GM12864 (cell line): Measurements from ENCODE around the gene HLX.

Experiments used
- DNase-seq: peaks from one replicate; pipeline ENCODE4 v3.0.0-alpha.2; 2011; ENCODE audit warnings: low read depth
- H3K4me3 ChIP-seq: 2 replicates; pipeline ENCODE4 v1.5.1; 2011; ENCODE audit warnings: mild to moderate bottlenecking, low read depth, low read length, control low read depth
- TF ChIP-seq, protein P1 (sequence below): IDR thresholded peaks from 2 replicates; pipeline ENCODE4 v1.5.1; 2011; ENCODE audit warnings: low read depth, mild to moderate bottlenecking, moderate library complexity, low read length, control low read depth, inconsistent platforms; ENCODE audit errors: missing control alignments

The HLX gene

GRCh38 chr1:220922951-220923350 lies 43.7 kb downstream of the HLX start:
- no peak overlapping the region for H3K4me3 ChIP-seq
- DNase-seq, result no peak

DNA sequence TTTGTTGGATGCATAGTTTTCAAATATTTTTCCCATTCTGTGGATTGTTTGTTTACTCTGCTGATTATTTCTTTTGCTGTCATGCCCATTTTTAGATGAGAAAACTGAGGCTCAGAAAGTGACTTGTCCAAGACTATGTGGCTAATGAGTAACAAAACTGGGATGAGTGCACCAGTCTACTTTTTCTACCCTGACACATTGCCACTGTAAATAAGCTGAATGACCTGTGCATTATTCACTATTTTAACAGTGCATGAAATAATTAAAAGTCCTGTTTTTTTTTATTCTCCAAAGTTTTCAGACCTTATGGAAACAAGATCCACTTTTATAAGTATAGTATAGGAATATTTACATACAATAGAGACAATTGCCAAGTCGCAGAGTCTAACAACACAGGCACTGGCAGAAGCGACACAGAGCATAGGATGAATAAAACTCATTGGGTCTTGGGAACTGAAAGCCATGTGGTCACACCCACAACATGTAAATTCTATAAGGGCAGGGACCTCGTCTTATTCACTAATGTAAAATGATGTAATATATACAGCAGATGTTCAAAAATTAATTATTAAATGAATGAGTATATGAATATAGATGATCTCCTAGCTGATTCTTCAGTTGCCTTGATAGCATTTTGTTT lies 45.2 kb downstream of the HLX start:
- H3K4me3 ChIP-seq, result no peak overlapping the region
- no peak for DNase-seq
- TF ChIP-seq, protein P1, sequence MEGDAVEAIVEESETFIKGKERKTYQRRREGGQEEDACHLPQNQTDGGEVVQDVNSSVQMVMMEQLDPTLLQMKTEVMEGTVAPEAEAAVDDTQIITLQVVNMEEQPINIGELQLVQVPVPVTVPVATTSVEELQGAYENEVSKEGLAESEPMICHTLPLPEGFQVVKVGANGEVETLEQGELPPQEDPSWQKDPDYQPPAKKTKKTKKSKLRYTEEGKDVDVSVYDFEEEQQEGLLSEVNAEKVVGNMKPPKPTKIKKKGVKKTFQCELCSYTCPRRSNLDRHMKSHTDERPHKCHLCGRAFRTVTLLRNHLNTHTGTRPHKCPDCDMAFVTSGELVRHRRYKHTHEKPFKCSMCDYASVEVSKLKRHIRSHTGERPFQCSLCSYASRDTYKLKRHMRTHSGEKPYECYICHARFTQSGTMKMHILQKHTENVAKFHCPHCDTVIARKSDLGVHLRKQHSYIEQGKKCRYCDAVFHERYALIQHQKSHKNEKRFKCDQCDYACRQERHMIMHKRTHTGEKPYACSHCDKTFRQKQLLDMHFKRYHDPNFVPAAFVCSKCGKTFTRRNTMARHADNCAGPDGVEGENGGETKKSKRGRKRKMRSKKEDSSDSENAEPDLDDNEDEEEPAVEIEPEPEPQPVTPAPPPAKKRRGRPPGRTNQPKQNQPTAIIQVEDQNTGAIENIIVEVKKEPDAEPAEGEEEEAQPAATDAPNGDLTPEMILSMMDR, result no peak

More at GRCh38 chr1:220922951-220923350, 43.7 kb downstream of the HLX start:
- TF ChIP-seq, protein P1, result no peak

DNA sequence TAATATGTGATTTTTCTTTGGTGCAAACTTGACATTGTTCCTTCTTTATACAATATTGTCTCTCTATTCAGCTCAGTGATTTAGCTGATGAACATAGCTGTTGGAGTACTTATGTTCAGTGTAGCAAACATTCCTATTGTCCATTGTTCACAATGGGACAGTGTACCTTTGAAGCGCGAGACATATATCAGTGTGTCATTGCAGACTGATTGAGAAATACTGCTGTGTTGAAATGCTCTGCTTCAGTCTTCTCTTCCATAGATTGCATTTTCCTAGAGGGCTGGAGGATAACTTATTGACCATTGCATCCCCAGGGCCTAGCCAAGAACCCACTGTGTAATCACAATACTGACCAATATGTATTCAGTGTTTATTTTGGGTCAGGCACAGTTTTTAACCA lies 46.5 kb downstream of the HLX start:
- no peak overlapping the region for H3K4me3 ChIP-seq
- no peak for DNase-seq
- TF ChIP-seq, protein P1, result no peak

DNA sequence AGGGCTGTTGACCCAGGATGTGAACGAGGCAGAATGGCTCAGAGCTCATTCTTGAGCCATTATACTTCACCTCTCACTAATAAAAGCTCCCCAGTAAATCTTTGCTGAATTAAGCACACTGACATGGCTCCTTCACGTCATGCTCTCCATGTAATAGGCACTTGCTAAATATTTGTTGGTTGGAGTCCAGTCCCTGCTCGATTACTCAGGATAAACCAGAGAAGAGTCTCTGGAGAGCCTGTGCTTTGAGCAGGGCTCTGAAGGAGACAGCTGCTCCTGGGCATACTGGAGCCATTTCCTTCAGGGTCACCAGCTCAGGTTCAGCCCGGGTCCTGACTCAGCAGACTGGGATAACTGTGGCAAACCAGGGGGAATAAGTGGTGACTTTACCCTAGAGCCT lies 46.9 kb downstream of the HLX start:
- DNase-seq, result no peak
- TF ChIP-seq, protein P1, result no peak

DNA sequence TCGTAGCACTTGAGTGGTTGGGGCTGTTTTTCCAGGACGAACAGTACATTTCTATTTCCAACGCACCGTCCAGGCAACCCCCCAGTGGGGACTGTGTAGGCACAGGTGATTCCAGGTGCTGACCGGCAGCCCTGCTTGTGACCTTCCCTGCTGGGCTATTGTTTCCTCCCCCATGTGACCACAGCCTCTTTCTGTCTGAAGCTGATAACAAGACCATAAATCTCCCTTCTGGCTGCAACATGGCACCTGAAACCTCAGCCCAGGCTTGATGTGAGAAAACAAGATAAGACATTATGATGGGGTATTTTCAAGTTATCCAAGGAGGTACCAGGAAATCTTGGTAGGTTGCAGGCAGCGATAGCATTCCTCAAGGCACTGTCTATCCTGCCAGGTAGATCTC lies 48.2 kb downstream of the HLX start:
- DNase-seq, result no peak

More for the DNA sequence above, 46.9 kb downstream of the HLX start:
- no peak overlapping the region for H3K4me3 ChIP-seq

DNA sequence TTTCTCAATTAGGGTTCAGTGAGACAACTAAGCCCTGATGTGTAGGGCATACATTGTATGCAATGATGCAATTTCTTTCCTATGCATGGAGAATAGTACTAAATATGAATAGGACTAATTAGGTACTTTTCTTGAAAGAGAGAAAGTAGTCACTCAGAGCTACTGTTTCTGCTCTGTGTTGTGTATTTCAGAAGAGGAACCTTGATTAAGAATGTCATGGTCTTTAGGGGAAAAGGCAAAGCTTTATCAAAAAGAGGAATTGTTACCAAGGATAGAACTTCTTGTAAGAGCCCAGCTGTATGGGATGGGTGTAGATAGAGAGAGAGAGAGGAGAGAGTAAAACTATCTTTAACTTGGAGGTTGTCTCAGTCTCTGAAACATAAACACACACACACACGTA lies 49.1 kb downstream of the HLX start:
- TF ChIP-seq, protein P1, result no peak
- DNase-seq, result no peak
- no peak overlapping the region for H3K4me3 ChIP-seq

More for the DNA sequence above, 48.2 kb downstream of the HLX start:
- TF ChIP-seq, protein P1, result no peak
- H3K4me3 ChIP-seq, result no peak overlapping the region

DNA sequence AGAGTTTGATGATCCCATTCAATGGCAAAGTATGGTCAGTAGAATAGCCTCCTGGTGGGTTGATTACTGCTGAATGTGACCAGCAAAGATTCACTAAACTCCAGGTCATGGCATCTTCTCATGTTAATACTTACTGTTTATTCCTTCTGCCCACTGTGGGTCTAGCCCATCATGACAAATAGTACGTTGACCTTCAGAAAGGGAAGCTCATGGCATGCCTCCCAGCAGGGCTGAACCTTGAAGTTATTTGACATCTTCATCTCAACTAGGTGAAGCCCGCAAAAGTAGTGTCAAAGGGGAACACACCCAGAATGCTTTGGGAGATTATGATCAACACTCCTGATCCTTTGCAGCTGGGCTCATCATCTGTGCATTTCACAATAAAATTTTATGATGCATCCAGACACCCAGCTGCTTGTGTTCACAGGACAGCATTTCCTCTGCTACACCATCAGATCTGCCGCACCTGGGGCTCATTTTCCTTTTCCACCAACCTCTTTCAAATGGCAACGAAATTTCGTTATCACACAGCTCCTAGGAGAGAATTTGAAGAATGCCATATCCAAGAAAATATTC lies 49.6 kb downstream of the HLX start:
- TF ChIP-seq, protein P1, result no peak
- DNase-seq, result no peak
- H3K4me3 ChIP-seq, result no peak overlapping the region
